Astrocyte (in vitro differentiated cells and primary cell): ENCODE results near the gene KLHL30. TPM values are rescaled to one million over a fixed set of nuclear protein-coding genes. Genes with fewer than 3 reads are reported as not detected.

ENCODE experiments used
- DNase-seq: peaks from one replicate; pipeline ENCODE4 v3.0.0-alpha.2; 2010; ENCODE audit warnings: low read depth
- FAIRE-seq: peaks from 2 replicates; lab custom pipeline; 2011; peaks lifted over from hg19 to GRCh38; lab: Jason Lieb, UNC
- H2AFZ ChIP-seq: 2 replicates; pipeline ENCODE4 v1.6.0; 2012; ENCODE audit warnings: low read depth, low read length, inconsistent platforms
- H3K27ac ChIP-seq: 2 replicates; pipeline ENCODE4 v1.5.1; 2011; ENCODE audit warnings: low read depth, low read length, inconsistent platforms
- H3K27me3 ChIP-seq: 2 replicates; pipeline ENCODE4 v1.6.0; 2011; ENCODE audit warnings: low read length, inconsistent platforms; ENCODE audit not compliant: insufficient read depth
- H3K36me3 ChIP-seq: 2 replicates; pipeline ENCODE4 v1.5.1; 2011; ENCODE audit warnings: low read length, inconsistent platforms; ENCODE audit not compliant: insufficient read depth
- H3K4me1 ChIP-seq: 2 replicates; pipeline ENCODE4 v1.5.1; 2011; ENCODE audit warnings: low read length, inconsistent platforms; ENCODE audit not compliant: insufficient read depth
- H3K4me2 ChIP-seq: 2 replicates; pipeline ENCODE4 v1.6.0; 2012; ENCODE audit warnings: low read length, inconsistent platforms
- H3K4me3 ChIP-seq: 2 replicates; pipeline ENCODE4 v1.5.1; 2011; ENCODE audit warnings: low read depth, mild to moderate bottlenecking, low read length, inconsistent platforms; ENCODE audit not compliant: insufficient read depth
- H3K79me2 ChIP-seq: 2 replicates; pipeline ENCODE4 v1.6.0; 2012; ENCODE audit warnings: mild to moderate bottlenecking, low read length, inconsistent platforms; ENCODE audit not compliant: insufficient read depth
- H3K9ac ChIP-seq: 2 replicates; pipeline ENCODE4 v1.6.0; 2012; ENCODE audit warnings: mild to moderate bottlenecking, low read length, inconsistent platforms
- H3K9me3 ChIP-seq: 2 replicates; pipeline ENCODE4 v1.5.1; 2012; ENCODE audit warnings: low read depth, mild to moderate bottlenecking, low read length, inconsistent platforms; ENCODE audit not compliant: insufficient read depth
- H4K20me1 ChIP-seq: 2 replicates; pipeline ENCODE4 v1.6.0; 2012; ENCODE audit warnings: low read length, inconsistent platforms; ENCODE audit not compliant: insufficient read depth
- H3K27ac Mint-ChIP-seq: one replicate; pipeline ENCODE4 v1.8.0; 2021; ENCODE audit warnings: mild to moderate bottlenecking, mixed read lengths; ENCODE audit not compliant: unreplicated experiment
- H3K27me3 Mint-ChIP-seq: one replicate; pipeline ENCODE4 v1.8.0; 2021; ENCODE audit warnings: low read depth, mixed read lengths; ENCODE audit not compliant: unreplicated experiment
- H3K36me3 Mint-ChIP-seq: one replicate; pipeline ENCODE4 v1.8.0; 2021; ENCODE audit warnings: low read depth, mixed read lengths; ENCODE audit not compliant: unreplicated experiment
- H3K4me1 Mint-ChIP-seq: one replicate; pipeline ENCODE4 v1.8.0; 2021; ENCODE audit warnings: low read depth, mixed read lengths; ENCODE audit not compliant: unreplicated experiment
- H3K4me3 Mint-ChIP-seq: one replicate; pipeline ENCODE4 v1.8.0; 2021; ENCODE audit warnings: mild to moderate bottlenecking, moderate library complexity, mixed read lengths; ENCODE audit not compliant: unreplicated experiment
- H3K9me3 Mint-ChIP-seq: one replicate; pipeline ENCODE4 v1.8.0; 2021; ENCODE audit warnings: mild to moderate bottlenecking, mixed read lengths; ENCODE audit not compliant: unreplicated experiment
- EZH2 ChIP-seq: IDR thresholded peaks from 2 replicates; pipeline ENCODE4 v1.6.1; 2012; ENCODE audit warnings: mild to moderate bottlenecking, low read length, inconsistent platforms; ENCODE audit not compliant: insufficient read depth
- total RNA-seq: library from RNA; stranded (reverse); gene quantifications from 2 replicates; pipeline ENCODE4 v1.2.1, GENCODE V29; 2021
- TF ChIP-seq, protein P1 (sequence below): IDR thresholded peaks from 2 replicates; pipeline ENCODE4 v1.5.1; 2011; ENCODE audit warnings: low read depth, mild to moderate bottlenecking, inconsistent platforms, low read length, moderate library complexity; ENCODE audit not compliant: insufficient read depth

Gene KLHL30
- total RNA-seq, 1 donor from 2014 or later: 0.59 TPM

DNA sequence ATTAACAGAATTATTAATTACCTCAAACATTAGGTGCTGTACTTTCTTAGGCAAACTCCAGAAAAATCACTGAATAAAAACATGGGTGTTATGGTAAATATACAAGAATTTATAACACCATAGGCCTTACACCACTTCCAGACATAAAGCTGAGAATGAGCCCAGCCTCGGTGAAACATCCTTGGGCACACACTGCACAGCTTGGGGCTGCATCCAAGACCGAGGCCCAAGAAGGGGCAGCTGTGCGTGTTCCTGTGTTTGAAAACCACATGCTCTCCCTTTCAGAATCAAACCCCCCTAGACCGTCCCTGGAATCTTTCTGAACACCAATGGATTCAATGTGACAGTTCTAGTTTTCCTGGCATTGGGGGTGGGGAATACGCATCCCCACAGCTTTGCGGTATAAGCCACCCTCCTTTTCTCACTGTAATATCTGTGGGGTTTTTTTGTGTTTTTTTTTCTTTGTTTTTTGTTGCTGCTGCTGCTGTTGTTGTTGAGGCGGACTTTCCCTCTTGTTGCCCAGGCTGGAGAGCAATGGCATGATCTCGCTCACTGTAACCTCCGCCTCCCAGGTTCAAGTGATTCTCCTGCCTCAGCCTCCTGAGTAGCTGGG, 33.2 kb downstream of the KLHL30 start:
- TF ChIP-seq EZH2: no peak
- H3K4me3 Mint-ChIP-seq: no peak overlapping the region
- Histone ChIP-seq H3K27ac (no peak overlapping the region), H3K36me3 (peaks cover 28% of the 10 kb centered on the region), H2AFZ (no peak overlapping the region), H3K27me3 (no peaks in the 10 kb centered on the region), H3K79me2 (peaks cover 5% of the 10 kb centered on the region), H3K4me2 (no peak overlapping the region), H3K9me3 (no peaks in the 10 kb centered on the region), H3K4me1 (peaks cover 38% of the 10 kb centered on the region), H3K9ac (no peak overlapping the region), H3K4me3 (no peak overlapping the region), H4K20me1 (no peaks in the 10 kb centered on the region)
- peaks cover 19% of the 10 kb centered on the region for H3K36me3 Mint-ChIP-seq
- DNase-seq (no peak), FAIRE-seq (no peak)
- H3K4me1 Mint-ChIP-seq: peaks cover 26% of the 10 kb centered on the region
- H3K27ac Mint-ChIP-seq: peak overlapping the region; percentile 72
- H3K9me3 Mint-ChIP-seq: no peaks in the 10 kb centered on the region
- no peaks in the 10 kb centered on the region for H3K27me3 Mint-ChIP-seq

DNA sequence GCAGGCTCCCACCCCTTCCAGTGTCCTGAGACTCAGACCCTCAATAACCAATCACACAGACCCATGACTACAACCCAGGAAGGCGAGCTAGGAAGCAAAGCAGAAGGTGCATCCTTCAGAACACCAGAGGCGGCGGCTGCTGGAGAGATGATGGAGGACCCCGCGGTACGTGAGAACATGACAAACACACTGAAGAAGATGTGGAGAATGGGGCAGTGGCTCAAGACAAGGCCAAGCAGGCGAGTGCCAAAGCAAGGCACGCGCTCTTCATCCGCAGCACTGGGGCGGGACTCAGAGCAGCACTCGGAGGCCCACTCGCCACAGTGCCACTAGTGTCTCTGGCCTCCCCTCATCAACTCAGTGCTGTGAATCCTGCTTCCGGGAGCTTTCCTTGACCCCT, 34.0 kb downstream of the KLHL30 start:
- H3K4me1 ChIP-seq: peaks cover 35% of the 10 kb centered on the region
- FAIRE-seq (no peak), DNase-seq (no peak)
- Mint-ChIP-seq H3K9me3 (no peaks in the 10 kb centered on the region), H3K4me1 (peaks cover 26% of the 10 kb centered on the region), H3K4me3 (no peak overlapping the region), H3K27me3 (no peaks in the 10 kb centered on the region), H3K27ac (peak overlapping the region; percentile 34), H3K36me3 (peaks cover 21% of the 10 kb centered on the region)
- no peaks in the 10 kb centered on the region for H4K20me1 ChIP-seq
- no peak overlapping the region for H3K9ac ChIP-seq
- H2AFZ ChIP-seq: no peak overlapping the region
- TF ChIP-seq, protein P1, sequence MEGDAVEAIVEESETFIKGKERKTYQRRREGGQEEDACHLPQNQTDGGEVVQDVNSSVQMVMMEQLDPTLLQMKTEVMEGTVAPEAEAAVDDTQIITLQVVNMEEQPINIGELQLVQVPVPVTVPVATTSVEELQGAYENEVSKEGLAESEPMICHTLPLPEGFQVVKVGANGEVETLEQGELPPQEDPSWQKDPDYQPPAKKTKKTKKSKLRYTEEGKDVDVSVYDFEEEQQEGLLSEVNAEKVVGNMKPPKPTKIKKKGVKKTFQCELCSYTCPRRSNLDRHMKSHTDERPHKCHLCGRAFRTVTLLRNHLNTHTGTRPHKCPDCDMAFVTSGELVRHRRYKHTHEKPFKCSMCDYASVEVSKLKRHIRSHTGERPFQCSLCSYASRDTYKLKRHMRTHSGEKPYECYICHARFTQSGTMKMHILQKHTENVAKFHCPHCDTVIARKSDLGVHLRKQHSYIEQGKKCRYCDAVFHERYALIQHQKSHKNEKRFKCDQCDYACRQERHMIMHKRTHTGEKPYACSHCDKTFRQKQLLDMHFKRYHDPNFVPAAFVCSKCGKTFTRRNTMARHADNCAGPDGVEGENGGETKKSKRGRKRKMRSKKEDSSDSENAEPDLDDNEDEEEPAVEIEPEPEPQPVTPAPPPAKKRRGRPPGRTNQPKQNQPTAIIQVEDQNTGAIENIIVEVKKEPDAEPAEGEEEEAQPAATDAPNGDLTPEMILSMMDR: no peak
- no peak for TF ChIP-seq EZH2
- no peak overlapping the region for H3K4me2 ChIP-seq
- no peaks in the 10 kb centered on the region for H3K27me3 ChIP-seq
- H3K27ac ChIP-seq: no peak overlapping the region
- no peaks in the 10 kb centered on the region for H3K9me3 ChIP-seq
- peaks cover 5% of the 10 kb centered on the region for H3K79me2 ChIP-seq
- H3K36me3 ChIP-seq: peaks cover 28% of the 10 kb centered on the region
- no peak overlapping the region for H3K4me3 ChIP-seq

DNA sequence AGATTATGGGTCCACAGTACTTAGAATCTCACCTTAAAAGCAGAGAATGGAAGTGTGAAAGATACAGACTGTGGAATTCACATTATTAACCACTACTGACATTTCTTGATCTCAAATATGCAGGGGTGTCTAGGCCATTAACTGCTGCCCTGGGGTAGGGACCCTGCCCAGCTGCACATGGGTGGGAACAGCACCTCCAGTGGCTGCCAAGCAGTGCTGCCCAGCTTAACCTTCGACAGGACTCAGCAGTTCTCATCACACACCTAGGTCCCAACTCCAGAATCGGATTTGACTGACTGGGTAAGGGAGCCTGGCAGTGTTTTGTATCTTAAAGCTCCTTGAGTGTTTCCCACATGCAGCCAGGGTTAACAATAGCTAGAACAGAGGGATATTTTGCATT, 35.2 kb downstream of the KLHL30 start:
- FAIRE-seq: no peak
- no peak overlapping the region for H3K27ac Mint-ChIP-seq
- TF ChIP-seq, protein P1: no peak
- TF ChIP-seq EZH2: no peak
- DNase-seq: no peak
- H3K36me3 Mint-ChIP-seq: peaks cover 19% of the 10 kb centered on the region
- Histone ChIP-seq H3K79me2 (no peaks in the 10 kb centered on the region), H3K27me3 (no peaks in the 10 kb centered on the region), H3K27ac (no peak overlapping the region), H3K4me2 (no peak overlapping the region), H3K9ac (no peak overlapping the region), H3K4me1 (peaks cover 22% of the 10 kb centered on the region), H4K20me1 (no peaks in the 10 kb centered on the region), H3K9me3 (no peaks in the 10 kb centered on the region), H3K4me3 (no peak overlapping the region), H3K36me3 (peaks cover 39% of the 10 kb centered on the region), H2AFZ (no peak overlapping the region)
- H3K9me3 Mint-ChIP-seq: no peaks in the 10 kb centered on the region
- no peaks in the 10 kb centered on the region for H3K27me3 Mint-ChIP-seq
- no peak overlapping the region for H3K4me3 Mint-ChIP-seq
- peaks cover 16% of the 10 kb centered on the region for H3K4me1 Mint-ChIP-seq
